ENCODE data around the gene UFD1.
"Not testable (repeated sequence)": the region's sequence is repeated elsewhere in the genome, so short reads cannot be mapped to it uniquely, and the experiment has no call there.

UFD1 gene

GRCh38 chr22:19448739-19449421 lies 30.1 kb downstream of the UFD1 start:
- Mint-ChIP-seq H3K27me3 (no peaks in the 10 kb centered on the region), H3K4me1 (peaks cover 22% of the 10 kb centered on the region), H3K9me3 (no peaks in the 10 kb centered on the region), H3K27ac (peak overlapping the region; percentile 96), H3K36me3 (peaks cover 7% of the 10 kb centered on the region), H3K4me3 (peak overlapping the region; percentile 96)
- no peak for DNase-seq (ENCODE audit: low spot score in 2 of 2)
- ATAC-seq (ENCODE audit: low read depth), result no peak

GRCh38 chr22:19448076-19448607 lies 30.9 kb downstream of the UFD1 start:
- Mint-ChIP-seq H3K4me3 (peak overlapping the region; percentile 96), H3K9me3 (no peaks in the 10 kb centered on the region), H3K27me3 (no peaks in the 10 kb centered on the region), H3K4me1 (peaks cover 24% of the 10 kb centered on the region), H3K36me3 (peaks cover 3% of the 10 kb centered on the region), H3K27ac (peak overlapping the region; percentile 96)
- DNase-seq (ENCODE audit: low spot score in 2 of 2) (peak; percentile 63 to 69), ATAC-seq (ENCODE audit: low read depth) (peak; percentile 71)

GRCh38 chr22:19447330-19448075 lies 31.5 kb downstream of the UFD1 start, which contains the start of gene C22orf39:
C22orf39 (minus strand) TSS chr22:19447711; CDS start chr22:19447688, 23 bp downstream.
- peaks cover 24% of the 10 kb centered on the region for H3K4me1 Mint-ChIP-seq
- no peaks in the 10 kb centered on the region for H3K9me3 Mint-ChIP-seq
- no peaks in the 10 kb centered on the region for H3K27me3 Mint-ChIP-seq
- H3K4me3 Mint-ChIP-seq, result peak within 1 kb of the TSS; percentile 96
- H3K36me3 Mint-ChIP-seq, result no peaks in the 10 kb centered on the region
- ATAC-seq (ENCODE audit: low read depth) (peak; percentile 83), DNase-seq (ENCODE audit: low spot score in 2 of 2) (peak; percentile 75 to 87)
- peak within 1 kb of the TSS; percentile 96 for H3K27ac Mint-ChIP-seq

GRCh38 chr22:19446603-19447329 lies 32.2 kb downstream of the UFD1 start:
- H3K27me3 Mint-ChIP-seq, result no peaks in the 10 kb centered on the region
- H3K4me1 Mint-ChIP-seq, result peaks cover 27% of the 10 kb centered on the region
- DNase-seq (ENCODE audit: low spot score in 2 of 2) (no peak), ATAC-seq (ENCODE audit: low read depth) (no peak)
- peak overlapping the region; percentile 96 for H3K27ac Mint-ChIP-seq
- H3K9me3 Mint-ChIP-seq, result no peaks in the 10 kb centered on the region
- peaks cover 2% of the 10 kb centered on the region for H3K36me3 Mint-ChIP-seq
- peak overlapping the region; percentile 96 for H3K4me3 Mint-ChIP-seq

- Mint-ChIP-seq H3K4me1 (peaks cover 30% of the 10 kb centered on the region), H3K27ac (peak overlapping the region; percentile 75), H3K4me3 (peak overlapping the region; percentile 17)
- not testable (repeated sequence) for H3K9me3 Mint-ChIP-seq; H3K27me3 Mint-ChIP-seq; H3K36me3 Mint-ChIP-seq; DNase-seq (ENCODE audit: low spot score in 2 of 2); ATAC-seq (ENCODE audit: low read depth)
Observed at GRCh38 chr22:19445279-19445982, 33.6 kb downstream of the UFD1 start.

GRCh38 chr22:19443544-19444211 lies 35.3 kb downstream of the UFD1 start:
- Mint-ChIP-seq H3K4me3 (no peak overlapping the region), H3K9me3 (no peaks in the 10 kb centered on the region), H3K4me1 (peaks cover 30% of the 10 kb centered on the region), H3K27me3 (no peaks in the 10 kb centered on the region), H3K27ac (no peak overlapping the region), H3K36me3 (peaks cover 2% of the 10 kb centered on the region)
- ATAC-seq (ENCODE audit: low read depth), result no peak
- DNase-seq (ENCODE audit: low spot score in 2 of 2), result no peak

GRCh38 chr22:19442166-19442565 lies 36.8 kb downstream of the UFD1 start:
- no peak overlapping the region for H3K4me3 Mint-ChIP-seq
- no peak overlapping the region for H3K27ac Mint-ChIP-seq
- DNase-seq (ENCODE audit: low spot score in 2 of 2) (no peak), ATAC-seq (ENCODE audit: low read depth) (no peak)
- peaks cover 5% of the 10 kb centered on the region for H3K36me3 Mint-ChIP-seq
- H3K4me1 Mint-ChIP-seq, result peaks cover 27% of the 10 kb centered on the region
- no peaks in the 10 kb centered on the region for H3K9me3 Mint-ChIP-seq
- H3K27me3 Mint-ChIP-seq, result no peaks in the 10 kb centered on the region

GRCh38 chr22:19440411-19441195 lies 38.4 kb downstream of the UFD1 start:
- peaks cover 8% of the 10 kb centered on the region for H3K36me3 Mint-ChIP-seq
- ATAC-seq (ENCODE audit: low read depth), result no peak
- H3K27me3 Mint-ChIP-seq, result no peaks in the 10 kb centered on the region
- no peak for DNase-seq (ENCODE audit: low spot score in 2 of 2)
- H3K4me1 Mint-ChIP-seq, result peaks cover 20% of the 10 kb centered on the region
- H3K9me3 Mint-ChIP-seq, result no peaks in the 10 kb centered on the region
- H3K4me3 Mint-ChIP-seq, result no peak overlapping the region
- peak overlapping the region; percentile 61 for H3K27ac Mint-ChIP-seq

GRCh38 chr22:19438298-19438697 lies 40.7 kb downstream of the UFD1 start:
- Mint-ChIP-seq H3K4me1 (peaks cover 24% of the 10 kb centered on the region), H3K27ac (no peak overlapping the region), H3K4me3 (no peak overlapping the region), H3K27me3 (no peaks in the 10 kb centered on the region), H3K36me3 (peaks cover 10% of the 10 kb centered on the region), H3K9me3 (no peaks in the 10 kb centered on the region)
- DNase-seq (ENCODE audit: low spot score in 2 of 2) (no peak), ATAC-seq (ENCODE audit: low read depth) (no peak)

- not testable (repeated sequence) for ATAC-seq (ENCODE audit: low read depth); H3K27me3 Mint-ChIP-seq; H3K4me3 Mint-ChIP-seq; DNase-seq (ENCODE audit: low spot score in 2 of 2); H3K9me3 Mint-ChIP-seq; H3K36me3 Mint-ChIP-seq
- Mint-ChIP-seq H3K4me1 (peaks cover 21% of the 10 kb centered on the region), H3K27ac (peak overlapping the region; percentile 7)
Observed at GRCh38 chr22:19436444-19437161, 42.4 kb downstream of the UFD1 start.

GRCh38 chr22:19434829-19435580 lies 44.0 kb downstream of the UFD1 start:
- Mint-ChIP-seq H3K27me3 (no peaks in the 10 kb centered on the region), H3K27ac (peak overlapping the region; percentile 83), H3K4me3 (peak overlapping the region; percentile 11), H3K4me1 (peaks cover 25% of the 10 kb centered on the region), H3K9me3 (no peaks in the 10 kb centered on the region), H3K36me3 (peaks cover 8% of the 10 kb centered on the region)
- DNase-seq (ENCODE audit: low spot score in 2 of 2) (no peak), ATAC-seq (ENCODE audit: low read depth) (no peak)

Measured in memory B cell (primary cell).